ENCODE measurements around the gene RGS2.

DNA sequence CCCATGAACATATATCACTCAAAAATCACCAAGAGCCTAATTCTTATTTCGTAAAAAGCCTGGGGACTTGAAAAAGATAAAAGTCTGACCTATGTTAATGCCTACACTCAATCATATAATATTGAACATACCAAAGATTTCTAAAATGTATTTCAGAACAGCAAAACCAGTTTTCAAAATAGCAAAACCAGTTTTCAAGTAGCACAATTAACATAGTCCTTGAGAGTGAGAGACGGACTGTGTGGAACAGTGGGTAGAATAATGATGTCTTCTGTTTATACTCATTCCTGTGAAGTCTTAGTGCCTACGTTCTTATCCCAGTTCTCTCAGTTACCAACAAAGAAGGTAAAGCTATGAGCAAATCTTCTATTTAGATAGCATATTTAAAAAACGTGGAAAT, 22.3 kb upstream of the RGS2 start:
- no peak for TF ChIP-seq EP300 (IDR thresholded peaks at IDR 0.05)
- TF ChIP-seq, protein P1, sequence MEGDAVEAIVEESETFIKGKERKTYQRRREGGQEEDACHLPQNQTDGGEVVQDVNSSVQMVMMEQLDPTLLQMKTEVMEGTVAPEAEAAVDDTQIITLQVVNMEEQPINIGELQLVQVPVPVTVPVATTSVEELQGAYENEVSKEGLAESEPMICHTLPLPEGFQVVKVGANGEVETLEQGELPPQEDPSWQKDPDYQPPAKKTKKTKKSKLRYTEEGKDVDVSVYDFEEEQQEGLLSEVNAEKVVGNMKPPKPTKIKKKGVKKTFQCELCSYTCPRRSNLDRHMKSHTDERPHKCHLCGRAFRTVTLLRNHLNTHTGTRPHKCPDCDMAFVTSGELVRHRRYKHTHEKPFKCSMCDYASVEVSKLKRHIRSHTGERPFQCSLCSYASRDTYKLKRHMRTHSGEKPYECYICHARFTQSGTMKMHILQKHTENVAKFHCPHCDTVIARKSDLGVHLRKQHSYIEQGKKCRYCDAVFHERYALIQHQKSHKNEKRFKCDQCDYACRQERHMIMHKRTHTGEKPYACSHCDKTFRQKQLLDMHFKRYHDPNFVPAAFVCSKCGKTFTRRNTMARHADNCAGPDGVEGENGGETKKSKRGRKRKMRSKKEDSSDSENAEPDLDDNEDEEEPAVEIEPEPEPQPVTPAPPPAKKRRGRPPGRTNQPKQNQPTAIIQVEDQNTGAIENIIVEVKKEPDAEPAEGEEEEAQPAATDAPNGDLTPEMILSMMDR (IDR thresholded peaks at IDR 0.05) = no peak
